HepG2 (cell line): ENCODE data around the gene YWHAH. TPM values are rescaled to one million over a fixed set of nuclear protein-coding genes. Genes with fewer than 3 reads are reported as not detected.

Experiments
- DNMT1 ChIP-seq: sonication (generic); formaldehyde crosslinking; IDR thresholded peaks from 2 replicates; pipeline ENCODE4 v1.5.1; 2020; ENCODE audit warnings: mild to moderate bottlenecking, missing genetic modification reagents
- REL ChIP-seq: sonication (generic); formaldehyde crosslinking; conservative IDR thresholded peaks from 2 replicates; pipeline ENCODE4 v1.8.0; 2022; ENCODE audit warnings: mild to moderate bottlenecking, missing genetic modification reagents, moderate library complexity
- SIX1 ChIP-seq: sonication (generic); formaldehyde crosslinking; IDR thresholded peaks from 2 replicates; pipeline ENCODE4 v1.4.0; 2020; ENCODE audit warnings: missing genetic modification reagents, borderline replicate concordance
- TSC22D2 ChIP-seq: sonication (generic); formaldehyde crosslinking; IDR thresholded peaks from 2 replicates; pipeline ENCODE4 v1.5.1; 2020; ENCODE audit warnings: missing genetic modification reagents, mild to moderate bottlenecking, borderline replicate concordance
- USF2 ChIP-seq, 2 experiments: sonication (generic) in 1 of 2; formaldehyde crosslinking in 1 of 2; IDR thresholded peaks; 2 replicates each; pipeline versions ENCODE4 v1.5.1 to v1.6.1; 2011 to 2020; ENCODE audit warnings: borderline replicate concordance in 1 of 2, low read depth in 1 of 2, low read length in 1 of 2, mild to moderate bottlenecking in 1 of 2, missing genetic modification reagents in 1 of 2, moderate library complexity in 1 of 2
- ZNF251 ChIP-seq: sonication (generic); formaldehyde crosslinking; IDR thresholded peaks from 2 replicates; pipeline ENCODE4 v1.9.0; 2021; ENCODE audit warnings: mild to moderate bottlenecking, missing genetic modification reagents
- ZNF333 ChIP-seq: sonication (generic); formaldehyde crosslinking; IDR thresholded peaks from 2 replicates; pipeline ENCODE4 v1.4.0; 2020; ENCODE audit warnings: mild to moderate bottlenecking, missing genetic modification reagents, borderline replicate concordance
- ZNF678 ChIP-seq: sonication (generic); formaldehyde crosslinking; IDR thresholded peaks from 2 replicates; pipeline ENCODE4 v1.4.0; 2020; ENCODE audit warnings: mild to moderate bottlenecking, missing genetic modification reagents
- polyA plus RNA-seq, 8 experiments: library from polyadenylated mRNA; depleted of rRNA in 3 of 8; stranded (reverse) in 7 of 8; unstranded in 1 of 8; fragments of >200 nt; fragmentation: Illumina TruSeq in 4 of 8; extraction: Trizol in 4 of 8; gene quantifications; 2 replicates each; pipeline versions ENCODE4 v1.2.1 to v1.2.3, GENCODE V29; 2011 to 2016; ENCODE audit warnings: low read depth in 4 of 8, missing spikeins in 1 of 8, mixed read lengths in 1 of 8; ENCODE audit not compliant: insufficient read depth in 1 of 8
- total RNA-seq, 5 experiments: library from RNA; depleted of rRNA; stranded (reverse); fragments of >200 nt; fragmentation: Illumina TruSeq; extraction: Trizol; gene quantifications; 2 replicates each; pipeline ENCODE4 v1.2.3, GENCODE V29; 2016; ENCODE audit warnings: low read depth in 1 of 5
- TF ChIP-seq, protein P1 (sequence below): sonication (generic); formaldehyde crosslinking; IDR thresholded peaks from one replicate; pipeline ENCODE4 v1.5.1; 2020; ENCODE audit warnings: mild to moderate bottlenecking, missing genetic modification reagents; ENCODE audit errors: not compliant biosample characterization
- TF ChIP-seq, protein P2 (sequence below): IDR thresholded peaks from 2 replicates; pipeline ENCODE4 v1.6.1; 2016; ENCODE audit warnings: low read depth, borderline replicate concordance

YWHAH gene
- total and polyA plus RNA-seq, 2 of the 13 experiments (the other 11 are each of a cell fraction or from before 2014, with no cell fraction given) = 35.6 to 92.7 TPM

- TF ChIP-seq, protein P1, sequence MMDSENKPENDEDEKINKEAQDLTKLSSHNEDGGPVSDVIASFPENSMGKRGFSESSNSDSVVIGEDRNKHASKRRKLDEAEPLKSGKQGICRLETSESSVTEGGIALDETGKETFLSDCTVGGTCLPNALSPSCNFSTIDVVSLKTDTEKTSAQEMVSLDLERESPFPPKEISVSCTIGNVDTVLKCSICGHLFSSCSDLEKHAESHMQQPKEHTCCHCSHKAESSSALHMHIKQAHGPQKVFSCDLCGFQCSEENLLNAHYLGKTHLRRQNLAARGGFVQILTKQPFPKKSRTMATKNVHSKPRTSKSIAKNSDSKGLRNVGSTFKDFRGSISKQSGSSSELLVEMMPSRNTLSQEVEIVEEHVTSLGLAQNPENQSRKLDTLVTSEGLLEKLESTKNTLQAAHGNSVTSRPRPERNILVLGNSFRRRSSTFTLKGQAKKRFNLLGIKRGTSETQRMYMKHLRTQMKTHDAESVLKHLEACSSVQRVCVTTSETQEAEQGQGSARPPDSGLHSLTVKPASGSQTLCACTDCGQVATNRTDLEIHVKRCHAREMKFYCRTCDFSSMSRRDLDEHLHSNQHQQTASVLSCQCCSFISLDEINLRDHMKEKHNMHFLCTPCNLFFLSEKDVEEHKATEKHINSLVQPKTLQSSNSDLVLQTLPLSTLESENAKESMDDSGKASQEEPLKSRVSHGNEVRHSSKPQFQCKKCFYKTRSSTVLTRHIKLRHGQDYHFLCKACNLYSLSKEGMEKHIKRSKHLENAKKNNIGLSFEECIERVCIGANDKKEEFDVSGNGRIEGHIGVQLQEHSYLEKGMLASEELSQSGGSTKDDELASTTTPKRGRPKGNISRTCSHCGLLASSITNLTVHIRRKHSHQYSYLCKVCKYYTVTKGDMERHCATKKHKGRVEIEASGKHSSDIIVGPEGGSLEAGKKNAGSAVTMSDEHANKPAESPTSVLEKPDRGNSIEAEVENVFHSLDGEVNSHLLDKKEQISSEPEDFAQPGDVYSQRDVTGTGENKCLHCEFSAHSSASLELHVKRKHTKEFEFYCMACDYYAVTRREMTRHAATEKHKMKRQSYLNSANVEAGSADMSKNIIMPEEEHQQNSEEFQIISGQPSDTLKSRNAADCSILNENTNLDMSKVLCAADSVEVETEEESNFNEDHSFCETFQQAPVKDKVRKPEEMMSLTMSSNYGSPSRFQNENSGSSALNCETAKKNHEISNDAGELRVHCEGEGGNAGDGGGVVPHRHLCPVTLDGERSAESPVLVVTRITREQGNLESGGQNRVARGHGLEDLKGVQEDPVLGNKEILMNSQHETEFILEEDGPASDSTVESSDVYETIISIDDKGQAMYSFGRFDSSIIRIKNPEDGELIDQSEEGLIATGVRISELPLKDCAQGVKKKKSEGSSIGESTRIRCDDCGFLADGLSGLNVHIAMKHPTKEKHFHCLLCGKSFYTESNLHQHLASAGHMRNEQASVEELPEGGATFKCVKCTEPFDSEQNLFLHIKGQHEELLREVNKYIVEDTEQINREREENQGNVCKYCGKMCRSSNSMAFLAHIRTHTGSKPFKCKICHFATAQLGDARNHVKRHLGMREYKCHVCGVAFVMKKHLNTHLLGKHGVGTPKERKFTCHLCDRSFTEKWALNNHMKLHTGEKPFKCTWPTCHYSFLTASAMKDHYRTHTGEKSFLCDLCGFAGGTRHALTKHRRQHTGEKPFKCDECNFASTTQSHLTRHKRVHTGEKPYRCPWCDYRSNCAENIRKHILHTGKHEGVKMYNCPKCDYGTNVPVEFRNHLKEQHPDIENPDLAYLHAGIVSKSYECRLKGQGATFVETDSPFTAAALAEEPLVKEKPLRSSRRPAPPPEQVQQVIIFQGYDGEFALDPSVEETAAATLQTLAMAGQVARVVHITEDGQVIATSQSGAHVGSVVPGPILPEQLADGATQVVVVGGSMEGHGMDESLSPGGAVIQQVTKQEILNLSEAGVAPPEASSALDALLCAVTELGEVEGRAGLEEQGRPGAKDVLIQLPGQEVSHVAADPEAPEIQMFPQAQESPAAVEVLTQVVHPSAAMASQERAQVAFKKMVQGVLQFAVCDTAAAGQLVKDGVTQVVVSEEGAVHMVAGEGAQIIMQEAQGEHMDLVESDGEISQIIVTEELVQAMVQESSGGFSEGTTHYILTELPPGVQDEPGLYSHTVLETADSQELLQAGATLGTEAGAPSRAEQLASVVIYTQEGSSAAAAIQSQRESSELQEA (CRISPR knock-in tag) = no peak
- TF ChIP-seq ZNF678 (CRISPR knock-in tag) (no peak), DNMT1 (no peak), TSC22D2 (CRISPR knock-in tag) (no peak), REL (no peak), ZNF251 (CRISPR knock-in tag) (no peak), USF2 (IDR thresholded peaks at IDR 0.05; ENCODE audit: low read depth, low read length) (no peak), USF2 (CRISPR knock-in tag; IDR thresholded peaks at IDR 0.05; ENCODE audit: borderline replicate concordance) (no peak), SIX1 (no peak), ZNF333 (CRISPR knock-in tag) (no peak)
- TF ChIP-seq, protein P2, sequence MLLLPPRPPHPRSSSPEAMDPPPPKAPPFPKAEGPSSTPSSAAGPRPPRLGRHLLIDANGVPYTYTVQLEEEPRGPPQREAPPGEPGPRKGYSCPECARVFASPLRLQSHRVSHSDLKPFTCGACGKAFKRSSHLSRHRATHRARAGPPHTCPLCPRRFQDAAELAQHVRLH (CRISPR knock-in tag) = no peak
These were observed 33.6 kb downstream of the YWHAH start (continued) for GRCh38 chr22:31977939-31978338.
